ENCODE data around the gene S100A2. TPM values are rescaled to one million over a fixed set of nuclear protein-coding genes. Genes with fewer than 3 reads are reported as not detected.
A peak's percentile ranks its signal among the peaks of the same experiment; 100 is the strongest.

The S100A2 gene
- 5.6 TPM for total RNA-seq
- long read RNA-seq, partial matches to known transcripts, result 0 of 4 reads
- long read RNA-seq, other reads (novel, unspliced or antisense), result 0 of 4 reads

DNA sequence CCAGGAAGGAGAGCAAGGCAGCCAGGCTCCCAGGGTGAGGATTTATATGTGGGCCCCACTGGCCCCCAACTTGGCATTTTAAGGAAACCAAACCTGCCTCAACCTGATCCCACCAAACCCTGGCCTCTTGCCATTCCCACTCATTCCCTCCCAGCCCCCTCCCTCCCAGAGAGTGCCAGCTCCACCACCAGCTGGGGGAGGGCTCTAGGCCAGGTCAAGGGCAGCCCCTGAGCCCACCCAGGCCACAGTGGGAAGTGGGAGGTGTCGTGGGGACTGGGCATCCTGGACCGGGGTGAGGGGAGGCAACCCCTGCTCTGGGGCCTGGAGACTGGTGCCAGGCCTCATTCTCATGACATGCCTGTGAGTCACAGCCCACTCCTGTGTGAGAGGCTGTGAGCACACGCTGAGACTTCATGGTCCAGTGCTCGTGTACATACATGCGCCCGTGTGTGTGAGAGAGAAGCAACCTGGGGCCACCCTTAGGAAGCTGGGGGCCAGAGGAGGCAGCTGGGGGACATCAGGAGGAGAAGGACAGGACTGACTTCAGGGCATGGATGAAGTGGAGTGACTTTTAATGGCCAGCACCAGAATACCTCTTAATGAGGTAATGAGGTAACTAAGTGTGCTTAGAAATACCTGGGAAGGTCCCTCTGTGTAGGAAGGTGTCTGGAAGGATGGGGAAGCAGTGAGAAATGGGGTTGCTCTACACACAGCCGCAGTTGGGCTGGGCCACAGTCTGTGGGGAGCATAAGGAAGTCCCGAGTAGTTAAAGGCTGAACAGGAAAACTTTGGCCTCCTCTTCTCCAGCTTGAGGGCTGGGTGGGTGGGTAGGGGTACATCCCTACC, at the start of gene S100A2:
Gene S100A2 (minus strand): TSS at position 316 of the 846 bp plus-strand sequence. CDS start 1,967 bp downstream, outside the sequence.
- Histone ChIP-seq H3K4me1 (peaks cover 40% of the 10 kb centered on the region), H3K27ac (peak within 1 kb of the TSS; percentile 95), H3K27me3 (no peaks in the 10 kb centered on the region), H3K36me3 (no peaks in the 10 kb centered on the region), H3K4me3 (no peak within 1 kb of the TSS), H3K9me3 (no peaks in the 10 kb centered on the region)
- TF ChIP-seq, protein P1, sequence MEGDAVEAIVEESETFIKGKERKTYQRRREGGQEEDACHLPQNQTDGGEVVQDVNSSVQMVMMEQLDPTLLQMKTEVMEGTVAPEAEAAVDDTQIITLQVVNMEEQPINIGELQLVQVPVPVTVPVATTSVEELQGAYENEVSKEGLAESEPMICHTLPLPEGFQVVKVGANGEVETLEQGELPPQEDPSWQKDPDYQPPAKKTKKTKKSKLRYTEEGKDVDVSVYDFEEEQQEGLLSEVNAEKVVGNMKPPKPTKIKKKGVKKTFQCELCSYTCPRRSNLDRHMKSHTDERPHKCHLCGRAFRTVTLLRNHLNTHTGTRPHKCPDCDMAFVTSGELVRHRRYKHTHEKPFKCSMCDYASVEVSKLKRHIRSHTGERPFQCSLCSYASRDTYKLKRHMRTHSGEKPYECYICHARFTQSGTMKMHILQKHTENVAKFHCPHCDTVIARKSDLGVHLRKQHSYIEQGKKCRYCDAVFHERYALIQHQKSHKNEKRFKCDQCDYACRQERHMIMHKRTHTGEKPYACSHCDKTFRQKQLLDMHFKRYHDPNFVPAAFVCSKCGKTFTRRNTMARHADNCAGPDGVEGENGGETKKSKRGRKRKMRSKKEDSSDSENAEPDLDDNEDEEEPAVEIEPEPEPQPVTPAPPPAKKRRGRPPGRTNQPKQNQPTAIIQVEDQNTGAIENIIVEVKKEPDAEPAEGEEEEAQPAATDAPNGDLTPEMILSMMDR (IDR thresholded peaks at IDR 0.05), result no peak
- intact Hi-C loops (cut with DNase I), result loop anchor here (5.0 kb wide), 1 partner anchor 33 kb away; no protein-coding TSS in a partner anchor
- peak; percentile 83 for DNase-seq
- ATAC-seq, result peak; percentile 56

DNA sequence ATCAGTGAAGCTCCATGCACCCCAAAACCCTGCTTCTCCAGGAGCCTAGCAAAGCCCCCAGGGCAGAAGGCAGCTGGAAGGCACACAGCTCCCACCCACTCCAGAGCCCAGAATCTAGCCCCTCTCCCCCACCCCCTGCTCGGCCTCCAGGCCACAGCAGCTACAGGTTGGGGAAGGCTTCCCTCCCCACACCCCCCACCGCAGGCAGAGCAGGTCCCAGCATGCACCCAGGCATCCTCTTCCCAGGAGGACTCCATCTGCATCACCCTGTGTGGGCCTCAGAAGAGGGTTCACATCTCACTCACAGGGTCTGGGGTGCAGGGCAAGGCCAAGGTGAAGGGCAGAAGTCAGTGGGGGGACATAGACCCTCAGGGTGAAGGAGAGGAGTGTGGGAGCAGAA, 49.8 kb upstream of the S100A2 start:
- intact Hi-C loops (cut with DNase I), result no loop called here
- no peaks in the 10 kb centered on the region for H3K27me3 ChIP-seq
- DNase-seq, result no peak
- no peak overlapping the region for H3K27ac ChIP-seq
- peaks cover 21% of the 10 kb centered on the region for H3K4me1 ChIP-seq
- TF ChIP-seq, protein P1 (IDR thresholded peaks at IDR 0.05), result no peak
- no peaks in the 10 kb centered on the region for H3K36me3 ChIP-seq
- no peaks in the 10 kb centered on the region for H3K9me3 ChIP-seq
- no peak for ATAC-seq
- H3K4me3 ChIP-seq, result peak overlapping the region; percentile 37

DNA sequence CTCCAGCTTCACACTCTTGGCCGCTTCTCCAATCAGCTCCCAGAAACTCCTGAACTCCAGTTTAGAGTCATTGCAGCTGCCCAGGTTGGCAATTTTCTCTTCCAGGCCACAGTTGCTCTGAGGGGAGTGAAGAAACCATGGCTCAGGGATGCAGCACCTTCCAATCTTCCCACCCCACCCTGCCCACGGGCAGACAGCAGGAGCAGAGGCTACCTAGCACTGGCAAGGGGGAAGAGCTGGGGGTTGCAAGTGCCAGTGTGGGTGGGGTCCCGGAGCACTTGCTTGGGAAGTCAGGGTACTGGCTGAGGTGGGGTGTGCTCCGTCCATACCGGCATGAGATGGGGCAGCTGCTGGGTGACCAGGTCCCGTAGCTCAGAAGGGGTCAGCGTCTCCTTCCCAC, 49.3 kb upstream of the S100A2 start:
- Histone ChIP-seq H3K4me3 (peak overlapping the region; percentile 37), H3K27me3 (no peaks in the 10 kb centered on the region), H3K9me3 (no peaks in the 10 kb centered on the region), H3K36me3 (no peaks in the 10 kb centered on the region), H3K27ac (no peak overlapping the region), H3K4me1 (peaks cover 26% of the 10 kb centered on the region)
- intact Hi-C loops (cut with DNase I), result no loop called here
- TF ChIP-seq, protein P1 (IDR thresholded peaks at IDR 0.05), result no peak
- DNase-seq (no peak), ATAC-seq (no peak)

DNA sequence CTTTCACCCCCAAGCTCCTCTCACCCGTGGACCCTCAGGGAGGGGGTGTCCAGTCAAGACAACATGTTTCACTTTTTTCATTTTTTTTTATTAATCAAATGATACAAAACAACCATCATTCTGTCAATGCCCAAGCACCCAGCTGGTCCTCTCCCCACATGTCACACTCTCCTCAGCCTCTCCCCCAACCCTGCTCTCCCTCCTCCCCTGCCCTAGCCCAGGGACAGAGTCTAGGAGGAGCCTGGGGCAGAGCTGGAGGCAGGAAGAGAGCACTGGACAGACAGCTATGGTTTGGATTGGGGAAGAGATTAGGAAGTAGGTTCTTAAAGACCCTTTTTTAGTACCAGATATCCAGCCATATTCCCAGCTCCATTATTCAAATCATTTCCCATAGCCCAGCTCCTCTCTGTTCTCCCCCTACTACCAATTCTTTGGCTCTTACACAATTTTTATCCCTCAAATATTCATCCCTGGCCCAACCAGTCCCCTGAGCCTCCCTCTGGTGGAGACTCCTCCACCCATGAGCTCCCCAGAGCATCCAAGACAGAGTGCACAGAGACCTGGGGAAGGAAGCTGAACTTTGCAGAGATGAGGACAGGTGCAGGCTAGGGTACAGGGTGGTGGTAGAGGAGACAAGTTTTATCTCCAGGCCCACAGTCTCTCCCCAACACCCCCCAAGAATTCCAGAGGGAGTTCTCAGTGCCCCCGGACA, 48.7 kb upstream of the S100A2 start:
- H3K27ac ChIP-seq, result no peak overlapping the region
- no peaks in the 10 kb centered on the region for H3K36me3 ChIP-seq

DNA sequence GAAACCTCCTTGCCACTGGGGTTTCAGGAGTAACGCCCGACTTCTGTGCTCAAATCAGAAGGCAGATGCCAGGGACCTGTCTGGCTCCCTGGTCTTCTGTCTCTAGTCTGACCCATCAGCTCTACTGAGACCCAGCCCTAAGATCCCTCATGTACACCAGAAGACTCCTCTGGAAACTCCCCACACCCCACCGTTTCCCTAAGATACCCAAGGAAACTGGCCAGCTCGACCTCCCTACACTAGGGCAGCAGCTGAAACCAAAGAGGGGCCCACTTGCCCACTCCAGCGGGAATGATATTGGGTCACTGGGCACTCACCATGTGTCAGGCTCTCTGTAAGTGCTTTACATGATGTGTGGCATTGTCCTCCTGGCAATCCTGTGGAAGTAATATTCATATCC, 47.8 kb upstream of the S100A2 start:
- no peak overlapping the region for H3K4me3 ChIP-seq
- intact Hi-C loops (cut with DNase I), result no loop called here
- ATAC-seq (no peak), DNase-seq (no peak)
- peak overlapping the region; percentile 86 for H3K27ac ChIP-seq
- H3K27me3 ChIP-seq, result no peaks in the 10 kb centered on the region
- no peaks in the 10 kb centered on the region for H3K36me3 ChIP-seq
- TF ChIP-seq, protein P1 (IDR thresholded peaks at IDR 0.05), result no peak
- H3K9me3 ChIP-seq, result no peaks in the 10 kb centered on the region
- H3K4me1 ChIP-seq, result peaks cover 40% of the 10 kb centered on the region

More for the DNA sequence above, 48.7 kb upstream of the S100A2 start:
- ATAC-seq (no peak), DNase-seq (no peak)
- no peaks in the 10 kb centered on the region for H3K9me3 ChIP-seq
- H3K4me3 ChIP-seq, result no peak overlapping the region
- TF ChIP-seq, protein P1 (IDR thresholded peaks at IDR 0.05), result no peak
- intact Hi-C loops (cut with DNase I), result no loop called here
- no peaks in the 10 kb centered on the region for H3K27me3 ChIP-seq
- H3K4me1 ChIP-seq, result peaks cover 31% of the 10 kb centered on the region

All from upper lobe of right lung (tissue), 1 donor.